ENCODE measurements around the gene PTS. TPM values are rescaled to one million over a fixed set of nuclear protein-coding genes. Genes with fewer than 3 reads are reported as not detected.
"Not testable (repeated sequence)": the region's sequence is repeated elsewhere in the genome, so short reads cannot be mapped to it uniquely, and the experiment has no call there.

PTS gene
- total RNA-seq, result 24.2 and 39.5 TPM in 2 replicates

DNA sequence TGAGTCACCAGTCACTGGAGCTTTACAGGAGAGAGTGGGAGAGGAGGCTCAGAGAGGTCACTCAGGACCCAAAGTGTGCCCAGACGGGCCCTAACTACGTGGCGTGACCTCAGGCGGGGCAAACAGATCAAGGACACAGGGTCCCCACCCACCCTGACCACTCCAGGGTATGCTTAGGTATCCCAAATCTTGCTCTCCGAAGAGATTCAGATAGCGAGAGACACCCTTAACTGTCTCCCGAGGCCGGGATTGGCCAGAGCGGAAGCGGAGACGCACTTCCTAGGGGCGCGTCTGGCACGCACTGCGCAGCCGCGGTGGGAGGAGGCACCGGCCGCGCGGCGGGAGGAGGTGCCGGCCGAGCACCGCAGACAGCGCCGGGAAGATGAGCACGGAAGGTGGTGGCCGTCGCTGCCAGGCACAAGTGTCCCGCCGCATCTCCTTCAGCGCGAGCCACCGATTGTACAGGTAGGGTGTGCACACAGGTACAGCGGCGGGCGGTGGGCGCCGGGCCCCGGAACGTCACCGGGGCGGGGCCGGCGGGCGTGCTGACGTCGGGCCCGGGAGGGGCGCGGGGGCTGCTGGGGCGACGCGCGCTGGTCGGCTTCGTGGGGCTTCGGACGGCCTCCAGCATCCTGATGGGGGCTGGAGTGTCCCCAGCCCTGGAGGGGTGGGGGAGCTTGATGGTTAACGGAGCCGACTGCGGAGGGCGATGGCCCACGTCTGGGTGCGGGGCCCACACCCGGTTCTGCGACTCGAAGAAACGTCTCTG, at the start of gene PTS:
PTS (plus strand) TSS at position 367 of the 769 bp plus-strand sequence; CDS start at position 383, 16 bp downstream.
- DNase-seq (ENCODE audit: low read depth in 2 of 2), result peak; percentile 89 to 90

DNA sequence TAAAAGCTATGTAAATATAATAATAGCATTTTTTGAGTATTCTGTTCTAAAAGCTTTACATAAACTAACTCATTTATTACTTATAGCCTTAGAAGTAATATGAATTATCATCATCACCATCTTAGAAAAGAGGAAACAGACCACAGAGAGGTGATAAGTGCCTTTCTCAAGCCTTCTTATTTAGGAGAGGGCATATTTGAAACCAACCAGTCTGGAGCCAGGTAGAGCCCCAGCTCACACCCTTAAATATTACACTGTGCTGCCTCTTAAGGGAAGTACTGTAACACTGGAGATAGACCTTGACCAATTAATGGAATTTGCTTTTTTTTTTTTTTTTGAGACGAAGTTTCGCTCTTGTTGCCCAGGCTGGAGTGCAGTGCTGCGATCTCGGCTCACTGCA, 48.6 kb upstream of the PTS start:
- no peak for DNase-seq (ENCODE audit: low read depth in 2 of 2)

DNA sequence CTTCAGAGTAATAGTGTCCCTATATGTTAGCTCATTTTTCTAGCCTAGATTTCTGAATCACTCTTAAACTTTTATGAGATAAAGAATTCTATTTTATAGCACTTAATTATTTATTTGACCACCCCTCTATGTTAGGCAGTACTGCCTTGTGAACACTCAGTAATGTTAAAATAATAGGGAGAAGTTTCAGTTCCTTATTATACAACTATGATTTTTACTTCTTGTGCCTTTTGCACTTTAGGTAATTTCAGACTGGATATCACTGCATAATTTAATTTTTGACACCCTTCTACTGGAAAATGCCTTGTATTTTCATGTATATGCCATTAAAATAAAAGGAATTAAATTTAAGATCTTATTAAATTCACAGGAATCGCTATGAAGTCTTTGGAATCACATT, 47.8 kb upstream of the PTS start:
- no peak for DNase-seq (ENCODE audit: low read depth in 2 of 2)

DNA sequence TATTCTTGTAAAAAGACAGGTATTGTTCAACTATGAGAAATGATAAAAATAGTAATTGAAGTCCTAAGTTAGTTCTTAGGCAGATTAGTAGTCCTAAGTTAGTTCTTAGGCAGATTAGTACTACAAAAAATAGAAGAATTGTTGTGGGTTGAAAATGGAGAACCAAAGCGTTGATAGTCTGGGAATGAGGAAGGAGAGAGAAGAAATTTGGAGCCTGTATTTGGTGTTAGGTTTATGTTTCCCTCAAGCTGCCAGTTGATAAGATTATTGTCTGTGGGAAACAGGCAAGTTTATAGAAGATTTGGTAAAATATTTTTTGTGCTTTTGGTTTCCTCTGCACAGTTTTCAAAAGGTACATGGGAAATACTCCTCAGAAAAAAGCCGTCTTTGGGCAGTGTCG, 47.3 kb upstream of the PTS start:
- no peak for DNase-seq (ENCODE audit: low read depth in 2 of 2)

DNA sequence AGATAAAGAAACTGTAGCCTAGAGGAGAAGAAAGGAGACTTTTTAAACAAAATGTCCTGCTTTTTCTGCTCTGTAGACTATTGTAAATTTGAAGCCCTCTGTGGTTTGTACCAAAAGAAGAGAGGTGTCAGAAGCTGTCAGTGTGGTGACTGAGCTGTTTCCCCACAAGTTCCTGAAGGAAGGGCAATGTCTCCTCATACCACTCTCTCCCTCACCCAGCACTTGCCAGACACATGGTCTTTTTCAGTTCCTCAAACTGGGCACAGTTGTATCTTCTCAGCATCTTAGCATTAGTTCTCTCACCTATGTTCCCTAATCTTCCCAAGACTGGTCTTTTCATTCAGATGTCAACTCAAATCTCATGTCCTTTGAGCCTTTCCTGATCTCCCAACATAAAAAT, 46.6 kb upstream of the PTS start:
- DNase-seq (ENCODE audit: low read depth in 2 of 2), result no peak

DNA sequence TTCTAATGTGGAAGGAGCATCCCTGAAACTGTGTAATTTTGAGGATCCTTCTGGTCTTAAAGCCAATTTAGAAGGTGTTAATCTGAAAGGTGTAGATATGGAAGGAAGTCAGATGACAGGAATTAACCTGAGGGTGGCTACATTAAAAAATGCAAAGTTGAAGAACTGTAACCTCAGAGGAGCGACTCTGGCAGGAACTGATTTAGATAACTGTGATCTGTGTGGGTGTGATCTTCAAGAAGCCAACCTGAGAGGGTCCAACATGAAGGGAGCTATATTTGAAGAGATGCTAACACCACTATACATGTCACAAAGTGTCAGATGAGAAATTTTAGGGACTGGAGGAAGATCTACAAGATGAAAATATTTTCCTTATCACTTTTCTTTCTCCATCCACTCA, 43.4 kb upstream of the PTS start:
- no peak for DNase-seq (ENCODE audit: low read depth in 2 of 2)

DNA sequence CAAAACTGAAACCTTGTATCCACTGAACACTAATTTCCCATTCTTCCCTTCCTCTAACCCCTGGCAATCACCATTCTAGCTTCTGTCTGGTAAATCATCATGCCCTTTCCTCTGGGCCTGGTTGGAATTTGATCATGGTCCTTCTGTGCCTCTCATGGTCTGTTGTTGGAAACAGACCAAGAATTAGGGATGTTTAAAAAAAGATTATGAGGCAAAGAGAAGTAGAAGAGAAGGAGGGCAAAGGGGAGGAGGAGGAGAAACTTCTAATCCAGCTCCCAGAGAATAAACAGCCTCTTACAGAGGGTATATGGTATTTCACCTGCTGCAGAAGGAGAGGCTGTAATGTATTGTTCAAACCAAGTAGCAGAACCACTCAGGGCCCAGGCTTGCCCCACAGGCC, 40.3 kb upstream of the PTS start:
- DNase-seq (ENCODE audit: low read depth in 2 of 2), result no peak

DNA sequence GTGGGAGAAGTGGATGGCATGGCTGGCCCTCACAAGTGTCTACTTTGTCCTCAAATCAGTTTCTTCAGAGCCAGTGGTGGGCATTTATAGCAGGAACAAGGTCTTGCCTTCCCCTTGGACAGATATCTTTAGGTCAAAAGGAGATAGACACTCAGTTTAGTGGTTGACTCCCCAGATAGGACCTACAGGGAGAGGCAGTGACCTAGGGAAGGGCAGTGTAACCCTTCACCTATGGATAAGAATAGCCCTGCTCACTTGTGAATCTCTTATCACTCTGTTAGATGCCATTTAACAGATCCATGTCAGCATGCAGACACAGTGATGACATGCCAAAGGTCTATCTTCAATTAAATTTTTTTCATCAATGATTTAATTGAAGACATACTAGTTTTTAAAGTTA, 39.9 kb upstream of the PTS start:
- no peak for DNase-seq (ENCODE audit: low read depth in 2 of 2)

DNA sequence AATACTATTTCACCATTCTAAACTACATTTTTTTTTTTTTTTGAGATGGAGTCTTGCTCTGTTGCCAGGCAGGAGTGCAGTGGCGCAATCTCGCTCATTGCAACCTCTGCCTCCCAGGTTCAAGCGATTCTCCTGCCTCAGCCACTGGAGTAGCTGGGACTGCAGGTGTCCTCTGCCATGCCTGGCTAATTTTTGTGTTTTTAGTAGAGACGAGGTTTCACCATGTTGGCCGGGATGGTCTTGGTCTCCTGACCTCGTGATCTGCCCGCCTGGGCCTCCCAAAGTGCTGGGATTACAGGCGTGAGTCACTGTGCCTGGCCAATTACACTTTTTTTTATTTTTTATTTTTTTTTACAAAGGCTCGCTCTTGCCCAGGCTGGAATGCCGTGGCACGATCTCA, 31.1 kb upstream of the PTS start:
- not testable (repeated sequence) for DNase-seq (ENCODE audit: low read depth in 2 of 2)

DNA sequence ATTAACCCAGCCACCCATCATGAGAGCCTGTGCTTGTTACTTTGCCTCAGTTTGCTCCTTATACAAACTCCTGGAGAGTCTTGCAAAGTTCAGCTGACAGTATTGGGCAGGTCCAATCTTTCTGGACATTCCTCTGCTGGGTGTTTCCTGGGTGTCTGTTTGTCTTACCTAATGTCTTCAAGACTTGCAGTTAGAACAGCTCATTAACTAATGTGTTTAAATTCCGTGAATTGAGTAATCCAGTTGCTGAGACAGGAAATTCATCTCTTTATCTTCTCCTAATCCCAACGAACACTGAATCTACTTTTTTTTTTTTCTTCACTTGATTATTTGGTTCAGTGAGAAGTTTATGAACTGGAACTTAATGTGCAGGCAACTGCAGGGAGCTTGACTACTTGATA, 30.3 kb upstream of the PTS start:
- no peak for DNase-seq (ENCODE audit: low read depth in 2 of 2)

DNA sequence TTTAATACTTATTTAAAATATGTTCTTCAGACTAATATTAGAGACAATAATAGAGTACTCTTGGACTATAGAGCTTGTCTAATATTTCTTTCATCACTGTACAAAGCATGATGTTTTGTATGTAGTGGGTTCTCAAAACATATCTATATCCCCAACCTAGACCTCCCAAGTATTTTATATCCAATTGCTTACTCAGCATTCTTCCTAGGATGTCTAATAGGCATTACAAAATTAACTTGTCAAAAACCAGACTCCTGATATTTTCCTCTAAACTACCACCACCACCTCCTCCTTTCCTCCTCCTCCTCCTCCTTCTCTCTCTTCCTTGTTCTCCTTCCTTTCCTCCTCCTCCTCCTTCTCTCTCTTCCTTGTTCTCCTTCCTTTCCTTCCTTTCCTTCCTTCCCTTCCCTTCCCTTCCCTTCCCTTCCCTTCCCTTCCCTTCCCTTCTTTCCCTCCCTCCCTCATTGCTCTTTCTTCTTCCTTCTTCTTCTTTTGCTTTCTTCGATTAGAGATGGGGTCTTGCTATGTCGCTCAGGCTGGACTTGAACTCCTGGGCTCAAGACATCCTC, 29.6 kb upstream of the PTS start:
- no peak for DNase-seq (ENCODE audit: low read depth in 2 of 2)

DNA sequence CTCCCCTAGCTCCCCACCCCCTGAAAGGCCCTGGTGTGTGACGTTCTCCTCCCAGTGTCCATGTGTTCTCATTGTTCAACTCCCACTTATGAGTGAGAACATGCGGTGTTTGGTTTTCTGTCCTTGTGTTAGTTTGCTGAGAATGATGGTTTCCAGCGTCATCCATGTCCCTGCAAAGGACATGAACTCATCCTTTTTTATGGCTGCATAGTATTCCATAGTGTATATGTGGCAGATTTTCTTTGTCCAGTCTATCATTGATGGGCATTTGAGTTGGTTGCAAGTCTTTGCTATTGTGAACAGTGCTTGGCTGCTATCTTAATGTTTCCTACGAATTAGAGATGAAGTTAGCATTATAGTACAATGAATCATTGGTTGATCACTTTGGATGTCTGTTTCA, 27.1 kb upstream of the PTS start:
- not testable (repeated sequence) for DNase-seq (ENCODE audit: low read depth in 2 of 2)

DNA sequence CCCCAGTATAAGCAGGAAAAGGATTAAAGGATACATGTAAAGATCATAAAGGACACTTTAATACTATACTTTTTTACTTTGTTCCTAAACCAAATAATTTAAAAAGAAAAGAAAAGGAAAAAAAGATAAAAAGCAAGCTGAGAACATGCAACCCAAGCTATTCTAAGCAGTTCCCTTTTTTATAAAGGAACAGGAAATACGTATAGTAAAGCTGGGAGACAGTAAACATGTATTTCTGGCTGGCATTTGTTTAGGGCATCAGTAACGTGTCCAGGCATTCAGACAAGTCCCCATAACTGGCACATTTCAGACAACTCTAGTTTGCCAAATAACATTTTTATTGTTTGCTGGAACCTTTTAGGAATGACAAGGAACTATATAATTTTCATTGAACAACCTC, 26.0 kb upstream of the PTS start:
- DNase-seq (ENCODE audit: low read depth in 2 of 2), result no peak

DNA sequence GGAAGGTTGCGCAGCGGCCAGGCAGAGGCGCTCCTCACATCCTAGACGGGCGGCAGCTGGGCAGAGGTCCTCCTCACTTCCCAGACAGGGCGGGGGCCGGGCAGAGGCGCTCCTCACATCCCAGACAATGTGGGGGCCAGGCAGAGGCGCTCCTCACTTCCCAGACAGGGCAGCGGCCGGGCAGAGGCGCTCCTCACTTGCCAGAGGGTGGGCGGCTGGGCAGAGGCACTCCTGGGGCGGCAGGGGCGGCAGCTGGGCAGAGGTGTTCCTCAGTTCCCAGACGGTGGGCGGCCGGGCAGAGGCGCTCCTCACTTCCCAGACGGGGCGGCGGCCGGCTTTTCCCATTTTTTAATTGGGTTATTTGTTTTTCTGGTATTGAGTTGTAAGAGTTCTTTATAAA, 20.2 kb upstream of the PTS start:
- DNase-seq (ENCODE audit: low read depth in 2 of 2), result no peak

DNA sequence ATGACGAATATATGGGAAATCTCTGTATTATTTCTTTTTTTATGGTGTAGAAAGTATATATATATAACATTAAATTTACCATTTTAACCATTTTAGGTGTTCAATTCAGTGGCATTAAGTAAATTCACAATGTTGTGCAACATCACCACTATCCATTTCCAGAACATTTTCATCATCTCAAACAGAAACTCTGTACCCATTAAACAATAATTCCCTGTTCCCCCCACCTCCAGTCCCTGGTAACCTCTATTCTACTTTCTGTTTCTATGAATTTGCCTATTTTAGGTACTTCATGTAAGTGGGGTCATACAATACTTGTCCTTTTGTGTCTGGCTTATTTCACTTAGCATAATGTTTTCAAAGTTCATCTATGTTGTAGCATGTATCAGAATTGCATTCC, 15.3 kb upstream of the PTS start:
- DNase-seq (ENCODE audit: low read depth in 2 of 2), result no peak

DNA sequence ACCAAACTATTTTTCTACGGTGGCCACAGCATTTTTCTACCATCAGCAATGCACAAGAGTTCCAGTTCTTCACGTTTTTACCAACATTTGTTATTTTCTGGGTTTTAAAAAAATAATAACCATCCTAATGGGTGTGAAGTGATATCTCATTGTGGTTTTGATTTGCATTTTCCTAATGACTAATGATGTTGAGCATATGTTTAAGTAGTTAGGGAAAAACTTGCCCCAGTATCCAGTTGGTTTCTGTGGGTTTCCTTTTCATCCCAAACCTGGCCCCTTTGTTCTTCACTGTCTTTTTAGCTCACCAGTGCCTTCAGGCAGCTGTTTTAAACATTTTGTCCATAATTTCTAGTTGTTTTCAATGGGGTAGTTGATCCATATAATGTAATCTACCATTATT, 14.7 kb upstream of the PTS start:
- DNase-seq (ENCODE audit: low read depth in 2 of 2), result peak in 1 of 2 donors; percentile 7

DNA sequence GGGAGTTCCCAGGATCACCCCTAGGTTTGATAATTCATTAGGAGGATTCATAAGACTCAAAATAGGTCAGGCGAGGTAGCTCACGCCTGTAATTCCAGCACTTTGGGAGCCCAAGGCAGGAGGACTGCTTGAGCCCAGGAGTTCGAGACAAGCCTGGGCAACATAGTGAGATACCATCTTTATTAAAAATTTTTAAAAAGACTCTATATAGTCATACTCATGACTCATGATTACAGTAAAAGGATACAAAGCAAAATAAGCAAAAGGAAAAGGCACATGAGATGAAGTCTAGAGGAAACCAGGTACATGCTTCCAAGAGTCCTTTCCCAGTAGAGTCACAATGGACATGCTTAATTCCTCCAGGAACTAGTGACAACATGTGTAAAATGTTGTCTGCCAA, 13.9 kb upstream of the PTS start:
- no peak for DNase-seq (ENCODE audit: low read depth in 2 of 2)

DNA sequence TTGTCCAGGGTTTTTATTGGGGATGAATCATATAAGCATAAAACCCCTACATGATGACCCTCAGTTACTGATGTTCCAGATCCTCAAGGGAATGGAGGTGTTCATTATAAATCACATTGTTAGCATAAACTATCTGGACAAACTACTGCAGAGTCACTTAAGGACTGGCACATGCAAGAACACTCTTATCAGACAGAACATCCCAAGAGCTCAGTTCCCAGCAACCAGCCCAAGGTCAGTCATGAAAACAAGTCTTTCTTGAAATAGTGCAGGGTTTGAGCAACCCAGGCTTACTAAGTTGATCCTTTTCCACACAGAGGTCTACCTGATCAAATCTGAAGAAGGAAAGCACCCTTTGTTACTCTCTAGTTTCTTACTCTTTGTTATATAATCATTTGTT, 13.5 kb upstream of the PTS start:
- no peak for DNase-seq (ENCODE audit: low read depth in 2 of 2)

DNA sequence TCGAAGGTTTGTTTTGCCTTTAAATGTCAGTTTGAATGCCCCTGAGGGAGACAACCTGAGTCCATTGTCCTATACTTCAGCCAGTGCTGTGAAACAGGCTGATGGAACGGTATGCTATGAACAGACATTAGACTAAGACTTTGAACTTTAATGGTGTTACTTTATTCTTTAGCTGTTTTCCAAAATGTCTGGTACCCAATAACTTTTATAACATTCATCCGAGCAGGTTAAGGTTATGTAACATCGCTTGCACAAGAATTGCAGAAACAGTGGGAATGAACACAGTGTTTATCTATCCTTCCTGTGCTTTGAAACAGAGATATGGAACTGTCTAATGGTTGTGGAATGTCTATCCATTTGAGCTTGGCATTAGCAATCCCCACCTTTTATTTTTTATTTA, 12.5 kb upstream of the PTS start:
- DNase-seq (ENCODE audit: low read depth in 2 of 2), result no peak

DNA sequence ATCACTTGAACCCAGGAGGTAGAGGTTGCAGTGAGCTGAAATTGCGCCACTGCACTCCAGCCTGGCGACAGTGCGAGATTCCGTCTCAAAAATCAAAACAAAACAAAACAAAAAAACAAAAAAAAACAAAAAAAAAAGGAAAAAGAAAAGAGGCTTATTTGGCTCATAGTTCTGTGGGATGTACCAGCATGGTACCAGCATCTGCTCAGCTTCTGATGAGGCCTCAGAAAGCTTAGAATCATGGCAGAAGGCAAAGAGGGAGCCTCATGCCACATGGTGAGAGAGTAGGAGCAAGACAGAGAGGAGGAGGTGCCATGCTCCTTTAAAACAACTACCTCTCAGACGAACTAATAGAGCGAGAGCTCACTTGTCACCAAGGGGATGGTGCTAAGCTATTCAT, 10.6 kb upstream of the PTS start:
- no peak for DNase-seq (ENCODE audit: low read depth in 2 of 2)

DNA sequence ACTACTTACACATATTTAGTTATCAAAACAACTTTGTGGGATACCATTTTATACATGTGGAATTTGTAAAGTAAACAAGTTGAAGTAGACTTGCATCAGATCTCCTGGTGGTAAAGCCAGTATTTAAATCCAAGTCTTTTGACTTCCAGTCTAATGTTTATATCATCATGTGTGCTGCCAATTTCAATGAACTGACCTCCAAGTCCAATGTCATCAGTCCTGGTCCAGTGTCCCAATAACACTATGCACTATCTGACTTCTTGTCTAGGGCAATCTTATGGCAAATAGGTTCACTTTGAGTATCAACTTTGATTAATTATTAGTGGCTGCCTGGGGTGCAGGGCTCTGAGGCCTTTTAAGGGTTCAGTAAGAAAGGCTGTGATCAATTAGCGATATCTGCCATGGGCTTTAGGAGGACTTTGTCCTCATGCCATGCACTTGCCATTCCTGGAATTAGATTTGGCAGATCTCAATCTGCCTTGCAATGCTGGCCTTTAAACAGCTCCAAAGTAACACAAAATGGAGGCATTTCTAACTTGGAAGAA, 9.6 kb upstream of the PTS start:
- DNase-seq (ENCODE audit: low read depth in 2 of 2), result no peak

DNA sequence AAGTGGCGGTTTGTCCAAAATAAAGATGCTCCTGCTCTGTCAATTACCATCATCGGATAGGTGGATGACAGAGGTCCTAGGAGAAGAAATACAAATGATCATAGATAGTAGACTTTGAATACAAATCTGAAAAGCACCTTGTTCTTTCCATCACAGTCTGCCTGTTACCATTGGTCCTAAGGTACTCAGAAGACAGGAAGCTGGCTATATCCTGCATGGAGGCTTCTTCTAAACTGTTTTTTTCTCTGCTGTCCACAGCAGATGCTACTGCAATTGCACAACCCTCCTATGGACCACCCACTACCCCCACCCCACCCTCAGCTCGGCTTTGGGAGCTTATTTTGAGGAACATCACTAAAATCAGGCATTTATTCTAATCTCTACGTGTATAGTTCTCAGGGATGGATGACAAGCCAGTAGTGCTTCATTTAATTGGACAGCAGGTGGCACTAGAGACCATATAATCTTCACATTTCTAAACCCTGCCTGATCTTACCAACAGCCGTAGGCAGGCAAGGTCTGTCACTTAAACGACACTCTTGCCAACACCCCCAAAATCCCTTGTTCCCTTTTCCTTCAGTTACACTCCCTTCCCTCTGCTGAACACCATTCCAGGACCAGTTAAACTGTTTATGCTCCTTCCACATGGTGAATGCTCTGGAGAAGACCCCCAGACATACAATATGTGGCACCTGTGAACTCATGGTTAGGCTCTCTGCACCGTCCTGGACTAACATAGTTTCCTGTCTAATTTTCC, 6.6 kb upstream of the PTS start:
- DNase-seq (ENCODE audit: low read depth in 2 of 2), result peak; percentile 85 to 90
